Measurements from ENCODE around the gene ZNF777. TPM values are rescaled to one million over a fixed set of nuclear protein-coding genes. Genes with fewer than 3 reads are reported as not detected.

ZNF777 gene
- total RNA-seq, result 10 to 100 TPM; 13.3 to 16.4 TPM

DNA sequence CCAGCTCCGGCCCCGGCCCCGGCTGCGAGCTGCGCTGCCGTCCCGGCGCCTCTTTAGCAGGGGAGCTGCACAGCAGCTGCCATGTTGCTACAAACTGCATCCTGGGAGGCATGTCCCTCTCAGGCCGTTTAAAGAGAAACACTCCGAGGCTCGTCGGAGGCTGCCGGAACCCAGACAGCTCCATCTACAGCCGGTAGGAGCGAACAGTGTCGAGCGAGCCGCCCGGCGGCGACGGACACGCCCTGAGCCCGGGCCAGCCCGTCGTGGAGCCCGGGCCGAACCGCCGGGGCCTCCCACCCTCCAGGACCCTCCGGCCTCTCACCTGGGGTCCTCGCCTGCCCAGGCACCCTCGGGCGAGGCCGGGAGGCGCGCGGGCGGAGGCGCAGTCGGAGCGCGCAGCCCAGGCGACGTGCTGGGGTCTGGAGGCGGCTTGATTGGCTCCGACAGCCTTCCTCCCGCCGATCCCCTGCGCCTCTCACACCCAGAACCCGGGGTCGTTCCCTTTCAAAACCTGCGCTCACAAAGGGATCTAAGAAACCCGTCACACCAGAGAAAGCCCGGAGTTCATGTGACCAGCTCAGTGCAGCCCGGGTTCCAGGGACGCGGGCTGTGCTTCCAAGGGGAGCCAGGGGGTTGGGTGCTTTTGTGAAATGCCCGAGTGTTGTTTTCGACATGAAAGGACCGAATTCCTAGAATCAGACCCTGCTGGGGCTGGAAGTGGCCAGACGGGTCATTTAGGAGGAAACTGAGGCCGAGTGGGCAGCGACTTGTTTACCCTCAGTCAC is at the start of gene ZNF777:
Gene ZNF777 (minus strand): TSS at position 570 of the 785 bp plus-strand sequence. CDS start 5,040 bp downstream, outside the sequence.
- ChIA-PET CTCF (interaction anchor here (0.6 to 3.2 kb wide), 14 partner anchors 8 to 919 kb away, joined by 3 to 14 read pairs (median 3); partner anchors contain the start of gene ZNF398), POLR2A (interaction anchor here (0.7 to 1.2 kb wide), 5 partner anchors 18 to 265 kb away, joined by 3 to 4 read pairs (median 3); partner anchors contain the start of gene ZNF282)
- peaks cover 4% of the 10 kb centered on the region for H3K36me3 Mint-ChIP-seq (ENCODE audit: low read depth)
- intact Hi-C loops (cut with DNase I, micrococcal nuclease), result loop anchor here (1.0 to 5.0 kb wide), 8 partner anchors 37 to 370 kb away; partner anchors contain the start of genes ZNF746 (in 2 of the 2), ZNF783 (in 1 of the 2) and ZNF786 (in 1 of the 2)
- peak within 1 kb of the TSS; percentile 87 for H3K27ac Mint-ChIP-seq
- ATAC-seq (peak; percentile 96), DNase-seq (peak; percentile 90)
- no peaks in the 10 kb centered on the region for H3K9me3 Mint-ChIP-seq (ENCODE audit: low read depth)
- H3K27me3 Mint-ChIP-seq, result peaks cover 10% of the 10 kb centered on the region
- peaks cover 21% of the 10 kb centered on the region for H3K4me1 Mint-ChIP-seq
- peak within 1 kb of the TSS; percentile 84 for H3K4me3 Mint-ChIP-seq

DNA sequence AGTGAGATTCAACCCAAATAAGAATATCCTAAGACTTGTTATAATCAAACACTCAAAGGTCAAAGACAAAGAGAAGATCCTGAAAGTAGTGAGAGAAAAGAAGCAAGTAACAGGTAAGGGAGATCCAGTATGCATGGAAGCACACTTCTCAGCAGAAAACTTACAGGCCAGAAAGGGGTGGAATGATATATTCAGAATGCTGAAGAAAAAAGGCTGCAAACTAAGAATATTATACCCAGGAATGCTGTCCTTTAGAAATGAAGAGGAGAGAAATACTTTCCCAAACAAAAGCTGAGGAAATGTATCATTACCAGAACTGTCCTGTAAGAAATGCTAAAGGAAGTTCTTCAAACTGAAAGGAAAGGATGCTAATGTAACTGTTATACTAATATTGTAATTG is 49.4 kb upstream of the ZNF777 start:
- ChIA-PET CTCF (interaction anchor here (0.8 to 1.1 kb wide), 3 partner anchors 10 to 45 kb away, joined by 3 read pairs; no protein-coding TSS in a partner anchor), POLR2A (no interaction called here)
- Mint-ChIP-seq H3K36me3 (ENCODE audit: low read depth) (peaks cover 4% of the 10 kb centered on the region), H3K4me1 (no peaks in the 10 kb centered on the region), H3K4me3 (no peak overlapping the region), H3K27me3 (no peaks in the 10 kb centered on the region), H3K27ac (no peak overlapping the region), H3K9me3 (ENCODE audit: low read depth) (peaks cover 22% of the 10 kb centered on the region)
- intact Hi-C loops (cut with DNase I, micrococcal nuclease), result no loop called here
- ATAC-seq, result no peak
- DNase-seq, result no peak

DNA sequence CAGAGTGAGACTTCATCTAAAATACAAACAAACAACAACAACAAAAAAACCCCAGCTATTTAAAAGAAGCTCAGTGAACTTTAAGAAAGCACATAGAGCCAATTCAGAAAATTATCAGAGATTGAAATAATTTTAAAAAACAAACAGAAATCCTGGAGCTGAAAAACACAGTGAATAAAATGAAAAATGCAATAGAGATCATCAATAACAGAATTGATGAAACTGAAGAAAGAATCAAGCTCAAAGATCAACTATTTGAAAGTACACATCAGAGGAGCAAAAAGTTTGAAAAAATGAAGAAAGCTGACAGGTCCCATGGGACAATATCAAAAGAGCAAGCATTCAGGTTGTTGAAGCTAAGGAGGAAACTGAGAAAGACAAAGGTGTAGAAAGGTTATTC is 48.9 kb upstream of the ZNF777 start:
- ChIA-PET POLR2A (no interaction called here), CTCF (interaction anchor here (0.8 to 1.1 kb wide), 3 partner anchors 9 to 44 kb away, joined by 3 read pairs; no protein-coding TSS in a partner anchor)
- intact Hi-C loops (cut with DNase I, micrococcal nuclease), result no loop called here
- peaks cover 22% of the 10 kb centered on the region for H3K9me3 Mint-ChIP-seq (ENCODE audit: low read depth)
- no peak overlapping the region for H3K27ac Mint-ChIP-seq
- ATAC-seq (no peak), DNase-seq (no peak)
- H3K36me3 Mint-ChIP-seq (ENCODE audit: low read depth), result peaks cover 7% of the 10 kb centered on the region
- no peaks in the 10 kb centered on the region for H3K27me3 Mint-ChIP-seq
- no peak overlapping the region for H3K4me3 Mint-ChIP-seq
- no peaks in the 10 kb centered on the region for H3K4me1 Mint-ChIP-seq

DNA sequence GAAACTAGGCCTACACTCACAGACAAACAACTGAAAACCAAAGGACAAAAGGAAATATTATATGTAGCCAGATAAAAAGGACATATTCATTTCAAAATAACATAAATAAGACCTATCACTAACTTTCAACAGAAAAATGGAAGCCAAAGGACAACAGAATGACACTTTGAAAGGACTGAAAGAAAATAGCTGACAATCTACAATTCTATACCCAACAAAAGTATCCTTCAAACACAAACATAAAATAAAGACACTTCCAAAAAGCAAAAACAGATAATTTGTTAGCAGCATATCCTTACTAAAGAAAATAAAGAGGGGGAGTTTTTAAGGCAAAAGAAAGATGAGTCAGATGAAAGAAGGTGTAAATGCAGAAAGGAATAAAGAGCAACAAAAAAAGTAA is 44.7 kb upstream of the ZNF777 start:
- intact Hi-C loops (cut with DNase I, micrococcal nuclease), result no loop called here
- ChIA-PET POLR2A (no interaction called here), CTCF (no interaction called here)
- H3K27me3 Mint-ChIP-seq, result no peaks in the 10 kb centered on the region
- no peak for ATAC-seq
- H3K9me3 Mint-ChIP-seq (ENCODE audit: low read depth), result peaks cover 18% of the 10 kb centered on the region
- H3K36me3 Mint-ChIP-seq (ENCODE audit: low read depth), result peaks cover 7% of the 10 kb centered on the region
- no peak overlapping the region for H3K27ac Mint-ChIP-seq
- no peak for DNase-seq
- no peaks in the 10 kb centered on the region for H3K4me1 Mint-ChIP-seq
- H3K4me3 Mint-ChIP-seq, result no peak overlapping the region

DNA sequence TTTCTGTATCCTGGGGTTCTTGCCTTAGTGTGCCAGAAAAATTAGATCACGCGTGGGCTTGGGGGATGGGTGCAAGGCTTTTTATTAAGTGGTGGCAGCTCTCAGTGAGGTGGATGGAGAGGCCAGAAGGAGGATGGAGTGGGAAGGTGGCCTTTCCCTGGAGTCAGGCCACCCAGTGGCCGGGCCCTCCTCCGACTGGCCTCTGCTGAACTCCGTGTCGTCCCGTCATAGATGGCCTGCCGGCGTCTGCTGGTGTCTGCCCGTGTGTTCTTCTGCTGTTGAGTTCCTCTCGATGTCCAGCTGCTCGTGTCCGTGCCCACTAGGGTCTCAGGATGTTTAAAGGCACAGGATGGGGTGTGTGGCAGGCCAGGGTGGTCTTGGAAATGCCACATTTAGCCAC is 40.8 kb upstream of the ZNF777 start:
- Mint-ChIP-seq H3K27ac (no peak overlapping the region), H3K27me3 (no peaks in the 10 kb centered on the region), H3K4me1 (peaks cover 4% of the 10 kb centered on the region), H3K9me3 (ENCODE audit: low read depth) (peaks cover 7% of the 10 kb centered on the region), H3K4me3 (no peak overlapping the region), H3K36me3 (ENCODE audit: low read depth) (peaks cover 6% of the 10 kb centered on the region)
- CTCF ChIA-PET, result interaction anchor here (1.1 to 1.3 kb wide), 2 partner anchors 26 to 87 kb away, joined by 3 read pairs; no protein-coding TSS in a partner anchor
- DNase-seq (no peak), ATAC-seq (no peak)
- POLR2A ChIA-PET, result no interaction called here
- intact Hi-C loops (cut with DNase I, micrococcal nuclease), result no loop called here

DNA sequence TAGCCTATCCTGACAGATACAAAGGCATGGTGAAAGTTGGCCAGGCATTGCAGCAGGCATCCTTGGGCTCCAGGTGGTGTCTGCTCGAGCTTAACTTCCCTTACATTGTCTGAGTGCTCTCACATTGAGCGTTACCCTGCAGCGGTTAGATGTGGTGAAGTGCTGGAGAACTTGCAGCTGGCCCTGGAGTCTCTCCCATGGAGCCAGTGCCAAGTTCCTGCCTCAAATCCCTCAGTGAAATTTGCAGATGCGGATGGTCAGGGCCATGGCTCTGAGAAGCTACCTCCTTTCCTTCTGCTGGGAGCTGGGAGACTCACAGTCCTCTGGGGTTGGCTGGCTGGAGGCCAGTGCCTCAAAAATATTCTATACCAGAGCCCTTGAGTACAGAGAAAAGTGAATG is 40.0 kb upstream of the ZNF777 start:
- intact Hi-C loops (cut with DNase I, micrococcal nuclease), result no loop called here
- CTCF ChIA-PET, result interaction anchor here (0.8 to 1.3 kb wide), 5 partner anchors 9 to 125 kb away, joined by 3 to 4 read pairs (median 3); no protein-coding TSS in a partner anchor
- H3K4me3 Mint-ChIP-seq, result no peak overlapping the region
- H3K36me3 Mint-ChIP-seq (ENCODE audit: low read depth), result peaks cover 7% of the 10 kb centered on the region
- ATAC-seq (no peak), DNase-seq (no peak)
- H3K27me3 Mint-ChIP-seq, result no peaks in the 10 kb centered on the region
- H3K9me3 Mint-ChIP-seq (ENCODE audit: low read depth), result peaks cover 5% of the 10 kb centered on the region
- H3K4me1 Mint-ChIP-seq, result peaks cover 11% of the 10 kb centered on the region
- POLR2A ChIA-PET, result no interaction called here
- H3K27ac Mint-ChIP-seq, result no peak overlapping the region

DNA sequence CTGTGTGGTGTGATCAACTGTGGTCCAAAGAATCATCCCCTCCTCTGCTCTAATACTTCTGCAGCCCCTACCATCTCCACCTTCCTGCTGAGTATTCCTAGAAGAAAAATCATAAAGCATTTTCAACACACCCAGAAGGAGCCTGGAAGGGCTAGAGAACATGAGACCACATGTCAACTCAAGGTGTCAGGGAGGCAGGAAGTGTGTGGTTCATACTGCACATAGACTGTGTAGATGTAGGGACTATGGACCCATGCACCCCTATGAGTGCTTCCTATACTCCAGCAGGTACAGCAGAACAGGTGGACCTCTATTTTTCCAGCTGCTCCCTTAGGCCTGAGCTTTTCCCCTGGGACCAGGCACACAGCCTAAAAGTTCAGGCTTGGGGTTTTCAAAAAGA is 39.3 kb upstream of the ZNF777 start:
- DNase-seq, result no peak
- Mint-ChIP-seq H3K36me3 (ENCODE audit: low read depth) (peaks cover 7% of the 10 kb centered on the region), H3K27ac (no peak overlapping the region), H3K27me3 (no peaks in the 10 kb centered on the region), H3K4me3 (no peak overlapping the region), H3K9me3 (ENCODE audit: low read depth) (no peaks in the 10 kb centered on the region), H3K4me1 (peaks cover 18% of the 10 kb centered on the region)
- CTCF ChIA-PET, result interaction anchor here (0.8 to 1.3 kb wide), 5 partner anchors 9 to 126 kb away, joined by 3 to 4 read pairs (median 3); no protein-coding TSS in a partner anchor
- intact Hi-C loops (cut with DNase I, micrococcal nuclease), result no loop called here
- no peak for ATAC-seq
- POLR2A ChIA-PET, result no interaction called here

DNA sequence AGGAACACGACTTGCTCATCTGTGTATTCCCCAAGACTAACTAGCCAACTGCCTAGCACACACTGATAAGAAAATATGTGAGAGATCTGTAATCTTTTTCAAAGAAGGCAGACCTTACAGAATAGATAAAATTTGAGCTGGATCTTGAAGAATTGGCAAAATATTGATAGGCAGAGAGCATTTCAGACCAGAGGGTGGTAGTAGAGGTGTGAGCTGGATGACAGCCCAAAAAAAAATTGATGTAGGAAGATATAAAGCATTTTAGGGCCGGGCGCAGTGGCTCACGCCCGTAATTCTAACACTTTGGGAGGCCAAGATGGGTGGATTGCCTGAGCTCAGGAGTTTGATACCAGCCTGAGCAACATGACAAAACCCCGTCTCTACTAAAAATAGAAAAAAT is 37.9 kb upstream of the ZNF777 start:
- POLR2A ChIA-PET, result no interaction called here
- H3K27me3 Mint-ChIP-seq, result no peaks in the 10 kb centered on the region
- CTCF ChIA-PET, result interaction anchor here (0.6 to 1.2 kb wide), 3 partner anchors 39 to 268 kb away, joined by 3 read pairs; no protein-coding TSS in a partner anchor

DNA sequence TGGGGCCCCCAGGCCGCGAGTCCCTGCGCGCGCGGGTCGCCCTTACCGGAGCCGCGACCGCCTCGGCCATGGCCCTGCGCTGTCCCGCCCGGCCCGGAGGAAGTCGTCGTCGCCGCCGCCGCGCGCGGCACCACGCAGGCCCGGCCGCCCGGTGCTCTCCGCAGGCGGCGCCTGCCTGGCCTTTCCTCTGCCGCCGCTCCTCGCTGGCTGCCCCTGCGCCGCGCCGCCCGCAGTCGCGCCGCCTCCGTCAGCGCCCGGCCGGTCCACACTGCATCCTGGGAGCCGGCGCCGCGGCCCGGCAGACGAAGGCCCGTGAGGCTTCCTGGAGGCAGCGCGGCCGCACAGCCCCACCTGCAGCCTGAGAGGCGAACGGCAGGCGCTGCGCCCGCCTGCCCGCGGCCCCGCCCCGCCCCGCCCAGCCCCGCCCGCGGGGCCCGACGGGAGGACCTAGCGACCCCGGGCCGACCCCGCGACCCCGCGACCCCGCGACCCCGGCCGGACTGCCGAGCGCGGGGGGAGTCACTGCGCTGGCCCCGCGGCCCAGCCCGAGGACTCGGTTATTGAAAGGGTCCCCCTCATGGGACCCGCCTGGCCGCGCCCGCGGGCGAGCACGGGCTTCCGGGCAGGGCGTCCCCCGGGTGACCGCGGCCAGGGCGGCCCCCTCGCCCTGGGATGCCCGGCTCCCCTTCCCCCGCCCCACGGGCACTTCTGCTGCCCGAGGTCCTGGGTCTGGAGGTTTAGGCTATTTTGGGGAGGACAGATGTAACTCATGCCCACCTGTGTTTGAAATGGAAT is 36.8 kb upstream of the ZNF777 start, which contains the start of gene ZNF746:
Gene ZNF746 (minus strand): TSS at position 343 of the 795 bp plus-strand sequence. CDS start 273 bp downstream, at position 70.
- Mint-ChIP-seq H3K27me3 (no peaks in the 10 kb centered on the region), H3K9me3 (ENCODE audit: low read depth) (no peaks in the 10 kb centered on the region), H3K4me3 (peak within 1 kb of the TSS; percentile 93), H3K4me1 (peaks cover 28% of the 10 kb centered on the region), H3K27ac (peak within 1 kb of the TSS; percentile 91), H3K36me3 (ENCODE audit: low read depth) (peaks cover 23% of the 10 kb centered on the region)
- intact Hi-C loops (cut with DNase I, micrococcal nuclease), result loop anchor here (1.0 to 5.0 kb wide), 20 partner anchors 35 to 490 kb away; partner anchors contain the start of genes PDIA4 (in 1 of the 2), ZNF212 (in 1 of the 2), ZNF282 (in 1 of the 2) and ZNF398 (in 1 of the 2)
- ChIA-PET CTCF (interaction anchor here (1.3 kb wide), 1 partner anchor 37 kb away, joined by 3 read pairs; no protein-coding TSS in a partner anchor), POLR2A (no interaction called here)
- DNase-seq (peak; percentile 91), ATAC-seq (peak; percentile 93)

More for the DNA sequence above, 37.9 kb upstream of the ZNF777 start:
- Mint-ChIP-seq H3K4me1 (peaks cover 28% of the 10 kb centered on the region), H3K4me3 (no peak overlapping the region), H3K9me3 (ENCODE audit: low read depth) (no peaks in the 10 kb centered on the region), H3K27ac (no peak overlapping the region), H3K36me3 (ENCODE audit: low read depth) (peaks cover 12% of the 10 kb centered on the region)
- intact Hi-C loops (cut with DNase I, micrococcal nuclease), result loop anchor here (1.0 to 5.0 kb wide), 4 partner anchors 37 to 492 kb away; partner anchors contain the start of genes ZNF282 (in 1 of the 2) and ZNF777 (in 1 of the 2)
- ATAC-seq, result no peak
- no peak for DNase-seq

DNA sequence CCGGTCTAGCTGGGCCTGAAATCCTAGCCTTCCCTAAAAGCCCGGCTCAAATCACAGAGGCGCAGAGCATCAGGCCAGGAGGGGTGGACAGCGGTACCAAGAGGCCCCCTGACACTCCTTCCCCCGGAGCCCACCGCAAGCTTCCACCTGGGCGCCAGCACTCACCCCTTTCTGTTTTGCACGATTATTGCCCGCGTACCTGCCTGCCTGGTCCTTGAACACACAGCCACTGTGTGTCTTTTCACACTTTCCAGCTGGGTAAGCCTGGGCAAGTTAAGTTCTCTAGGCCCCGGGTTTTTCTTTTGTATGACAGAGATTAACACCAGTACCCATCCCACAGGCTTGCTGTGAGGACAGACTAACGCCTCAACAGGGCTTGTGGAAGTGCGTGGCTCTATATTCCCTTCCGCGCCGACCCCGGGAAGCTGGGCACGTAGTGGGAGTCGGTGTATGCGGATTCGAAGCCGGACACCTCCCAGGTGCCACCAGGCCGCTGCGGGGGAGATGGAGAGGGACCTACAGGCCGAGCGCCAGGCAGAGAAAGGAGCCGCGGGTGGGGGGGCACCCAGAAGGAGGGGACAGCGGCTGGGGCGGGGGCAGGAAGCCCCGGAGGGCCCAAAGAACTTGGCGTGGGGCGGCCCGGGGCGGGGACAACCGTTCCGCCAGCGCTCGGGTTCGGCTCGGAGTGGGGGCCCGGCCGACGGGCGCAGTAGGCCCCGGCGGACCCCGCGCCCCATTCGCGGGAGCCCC is 36.0 kb upstream of the ZNF777 start:
- ChIA-PET CTCF (interaction anchor here (1.1 to 1.4 kb wide), 3 partner anchors 14 to 212 kb away, joined by 3 read pairs; no protein-coding TSS in a partner anchor), POLR2A (interaction anchor here (0.6 kb wide), 1 partner anchor 264 kb away, joined by 8 read pairs; no protein-coding TSS in a partner anchor)
- Mint-ChIP-seq H3K27ac (peak overlapping the region; percentile 91), H3K4me1 (peaks cover 31% of the 10 kb centered on the region), H3K36me3 (ENCODE audit: low read depth) (peaks cover 31% of the 10 kb centered on the region), H3K4me3 (peak overlapping the region; percentile 93), H3K27me3 (no peaks in the 10 kb centered on the region), H3K9me3 (ENCODE audit: low read depth) (no peaks in the 10 kb centered on the region)
- ATAC-seq (peak; percentile 15), DNase-seq (peak; percentile 65)
- intact Hi-C loops (cut with DNase I, micrococcal nuclease), result loop anchor here (1.0 to 5.0 kb wide), 19 partner anchors 35 to 490 kb away; partner anchors contain the start of genes PDIA4 (in 1 of the 2), ZNF212 (in 1 of the 2), ZNF282 (in 1 of the 2) and ZNF398 (in 1 of the 2)

Data from activated CD4-positive, alpha-beta T cell treated with anti-CD3 and anti-CD28 coated beads for 36 hours (primary cell).